Heart left ventricle (tissue), 13 donors: Measurements from ENCODE around the gene CNTF.

ENCODE experiments used
- CTCF ChIP-seq, 12 donors: fragments of 200-600 bp; sonication (generic) in 4 of 12; IDR thresholded peaks; one replicate each; pipeline versions ENCODE4 v1.5.0 to v1.8.0; 2018 to 2022; ENCODE audit warnings: antibody characterized with exemption in 12 of 12, mild to moderate bottlenecking in 5 of 12
- POLR2A ChIP-seq, 2 donors: fragments of 450-650 bp; IDR thresholded peaks; one replicate each; pipeline ENCODE4 v1.6.1; 2017; ENCODE audit warnings: antibody characterized with exemption in 2 of 2, mild to moderate bottlenecking in 2 of 2, moderate library complexity in 2 of 2
- donor health status: ischemic (EF 13 %, LVEDD 7.1; RV severe dilation, severe dysfunction).
- donor health status: DM: no; HTN: yes; CAD: no.
- donor health status: DM: no; HTN: no; CAD: no.
- donor health status: ischemic (EF 25% LVEDD 6.9; RV normal size, moderate dysfunction).
- donor health status: ischemic (EF 25% LVEDD 5.7; RV mildly dilated, moderate dysfunction).
- donor health status: ischemic (EF 35%, LVEDD 5.7; RV mildly dilated, moderate dysfunction).
- donor health status: nonischemic (EF 11% LVEDD 7.7; RV severe dilation, severe dysfunction).
- donor health status: DM: yes; HTN: yes; CAD: no.
- donor health status: PGD.
- donor health status: ischemic (EF 29% LVEDD 5.4; RV normal size, mild dysfunction).
- donor health status: nonischemic (EF 23%, LVEDD 6.1; RV moderate dilation, normal function).

GRCh38 chr11:58674609-58675008, 52.1 kb downstream of the CNTF start:
- no peak for TF ChIP-seq CTCF (IDR thresholded peaks at IDR 0.05)
- no peak for TF ChIP-seq POLR2A (IDR thresholded peaks at IDR 0.05)
